LoVo (cell line): ENCODE results near the gene STK39.
A peak's percentile ranks its signal among the peaks of the same experiment; 100 is the strongest.
"Not testable (repeated sequence)": the region's sequence is repeated elsewhere in the genome, so short reads cannot be mapped to it uniquely, and the experiment has no call there.

Experiments used
- DNase-seq: peaks from one replicate; pipeline ENCODE4 v3.0.0-alpha.2; 2016; ENCODE audit warnings: low spot score

Gene STK39

DNA sequence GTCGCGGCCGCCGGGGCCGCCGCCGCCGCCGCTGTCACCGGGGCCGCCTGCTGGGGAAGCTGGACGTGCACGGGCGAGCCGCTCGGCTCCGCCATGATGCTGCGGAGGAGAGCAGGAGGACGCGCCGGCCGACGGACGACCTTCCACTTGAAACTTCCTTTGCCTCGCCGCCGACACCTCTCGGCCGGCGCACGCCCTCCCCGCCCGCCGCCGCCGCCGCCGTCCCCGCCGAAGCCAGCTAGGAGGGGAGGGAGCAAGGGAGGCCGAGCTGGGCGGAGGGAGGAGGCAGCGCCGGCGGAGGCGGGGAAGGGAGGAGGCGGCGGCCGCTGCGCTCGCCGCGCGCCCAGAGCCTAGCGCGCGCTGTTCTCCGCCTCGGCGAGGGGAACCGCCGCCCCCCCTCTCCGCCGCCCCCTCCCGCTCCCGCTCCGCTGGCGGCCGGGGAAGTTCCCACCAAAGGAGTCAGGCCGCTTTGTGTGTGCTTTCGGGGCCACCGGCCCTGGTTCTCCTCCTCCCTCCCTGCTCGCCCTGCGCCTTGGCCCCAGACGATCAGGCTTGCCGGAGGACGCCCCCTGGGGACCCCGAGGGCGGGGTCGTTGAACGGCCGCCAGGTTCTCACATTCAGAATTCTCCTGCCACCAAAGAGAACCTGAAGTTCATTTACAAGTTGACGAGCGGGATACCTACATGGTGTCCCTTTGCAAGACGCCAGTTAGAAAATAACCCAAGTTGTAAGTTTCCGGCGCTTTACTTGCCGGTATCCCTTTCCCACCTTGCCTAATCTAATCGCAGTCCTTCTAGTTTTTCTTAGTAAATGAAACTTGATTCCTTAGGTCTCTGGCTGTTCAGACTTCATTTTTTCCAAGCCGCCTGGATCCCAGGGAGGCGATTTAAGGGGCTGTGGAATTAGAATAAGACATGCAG, at the start of gene STK39:
TSS of gene STK39 (minus strand) at position 255 of the 921 bp plus-strand sequence. CDS start at position 95, 160 bp downstream.
- peak; percentile 79 for DNase-seq

DNA sequence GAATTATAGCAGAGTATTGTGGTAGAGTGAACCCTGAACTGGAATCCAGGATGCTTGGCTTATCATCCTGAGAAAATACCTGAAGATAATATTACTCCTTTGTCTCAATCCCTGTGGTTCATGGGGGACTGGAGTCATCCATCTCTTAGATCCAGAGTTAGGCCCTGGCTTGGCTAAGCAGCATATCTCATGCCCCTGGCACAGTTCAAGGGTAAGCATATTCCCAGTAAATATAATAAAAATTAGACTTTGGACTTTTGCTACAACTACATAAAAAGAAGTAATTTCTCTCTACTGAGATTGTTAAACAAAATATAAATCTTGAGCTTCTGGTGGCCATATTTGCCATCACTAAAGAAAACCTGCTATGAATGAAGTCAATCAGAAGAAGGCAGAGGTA, 47.7 kb upstream of the STK39 start:
- no peak for DNase-seq

- DNase-seq = no peak
Measured at GRCh38 chr2:168294409-168294808, 47.0 kb upstream of the STK39 start.

DNA sequence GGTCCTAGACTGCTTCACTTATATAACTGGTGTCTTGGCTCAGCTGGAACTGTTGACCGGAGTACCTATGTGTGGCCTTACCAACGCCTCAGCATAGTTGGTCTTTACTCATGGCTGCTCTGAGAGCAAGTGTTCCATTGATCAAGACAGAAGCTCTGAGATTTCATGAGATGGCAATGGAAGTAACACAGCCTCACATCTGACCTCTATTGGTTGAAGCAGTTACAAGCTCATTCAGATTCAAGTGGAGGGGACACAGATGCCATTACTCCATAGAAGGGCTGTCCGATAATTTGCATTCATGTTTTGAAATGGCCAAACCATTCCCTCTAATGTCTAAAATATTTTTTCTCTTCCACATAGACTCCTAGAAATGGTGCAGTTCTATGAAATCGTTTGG, 46.4 kb upstream of the STK39 start:
- DNase-seq = no peak

- no peak for DNase-seq
Measured at GRCh38 chr2:168290391-168290790, 43.0 kb upstream of the STK39 start.

DNA sequence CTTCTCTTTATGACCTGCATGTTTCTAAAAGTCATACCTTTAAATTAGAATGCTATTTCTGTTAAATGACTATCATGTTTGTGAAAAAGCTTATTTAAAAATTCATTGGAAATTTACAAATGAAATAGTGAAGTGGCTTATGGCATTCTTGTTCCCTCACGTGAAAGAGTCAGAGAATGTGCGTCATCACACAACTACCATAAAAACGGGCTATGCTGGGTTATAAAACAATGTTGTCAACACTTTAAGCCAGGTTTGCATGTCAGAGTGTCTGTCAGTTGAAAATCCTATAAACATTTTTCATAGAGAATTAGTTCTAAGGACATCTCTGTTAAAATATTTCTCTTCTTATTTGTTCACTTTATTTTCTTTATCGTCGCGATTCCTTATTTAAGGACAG, 42.5 kb upstream of the STK39 start:
- DNase-seq = no peak

DNA sequence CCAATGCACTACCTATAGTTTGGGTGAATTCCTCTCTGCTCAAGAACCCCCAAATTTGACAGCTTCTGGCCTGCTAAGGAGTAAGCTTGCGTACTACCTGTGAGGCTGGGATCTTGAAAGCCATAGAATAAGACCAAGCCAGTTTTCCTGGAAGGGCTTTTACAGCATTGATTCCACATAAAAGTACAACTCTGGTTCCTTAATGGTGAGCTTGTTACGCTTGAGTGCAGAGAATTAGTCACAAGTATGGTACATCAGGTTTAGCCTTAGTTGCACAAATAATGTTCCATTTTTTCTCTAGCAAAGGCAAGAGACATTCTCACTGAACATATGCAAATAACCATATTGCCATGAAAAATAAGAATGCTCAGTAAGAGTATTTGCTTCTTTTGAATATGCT, 39.1 kb upstream of the STK39 start:
- DNase-seq = no peak

DNA sequence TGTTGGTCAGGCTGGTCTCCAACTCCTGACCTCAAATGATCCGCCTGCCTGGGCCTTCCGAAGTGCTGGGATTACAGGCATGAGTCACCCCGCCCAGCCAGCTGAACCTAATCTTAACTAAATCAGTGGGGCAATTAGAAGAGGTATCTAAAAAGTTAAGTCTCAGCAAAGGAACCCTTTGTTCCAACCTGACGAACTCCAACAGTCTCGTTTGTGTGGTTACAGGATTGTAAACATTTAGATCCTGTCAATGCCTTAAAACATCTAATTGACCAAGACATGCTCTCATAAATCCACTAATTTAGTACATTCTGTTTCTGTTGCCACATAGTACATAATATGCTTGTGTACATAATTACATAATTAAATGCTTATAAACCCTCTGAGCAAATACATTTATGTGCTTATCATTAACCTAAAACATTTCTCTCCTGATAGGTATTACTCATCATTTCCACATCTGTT, 31.1 kb upstream of the STK39 start:
- peak; percentile 76 for DNase-seq

- no peak for DNase-seq
Measured at GRCh38 chr2:168277276-168277675, 29.9 kb upstream of the STK39 start.

DNA sequence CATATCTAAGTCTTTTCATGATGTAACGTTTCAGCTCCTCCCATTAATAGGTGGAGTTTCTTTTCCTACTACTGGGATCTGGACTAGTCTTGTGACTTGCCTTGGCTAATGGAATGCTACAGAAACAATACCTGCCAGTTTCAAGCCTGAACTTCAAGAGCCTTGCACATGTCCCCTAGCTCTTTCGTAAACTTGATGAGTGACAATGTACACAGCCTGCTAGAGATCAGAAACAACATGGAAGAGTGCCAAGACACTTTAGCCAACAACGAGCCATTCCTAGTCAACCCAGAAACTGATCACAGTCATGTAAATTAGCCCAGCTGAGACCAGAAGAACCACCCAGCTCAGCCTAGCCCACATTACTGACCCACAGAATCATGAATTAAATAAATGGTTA, 24.8 kb upstream of the STK39 start:
- peak; percentile 54 for DNase-seq

DNA sequence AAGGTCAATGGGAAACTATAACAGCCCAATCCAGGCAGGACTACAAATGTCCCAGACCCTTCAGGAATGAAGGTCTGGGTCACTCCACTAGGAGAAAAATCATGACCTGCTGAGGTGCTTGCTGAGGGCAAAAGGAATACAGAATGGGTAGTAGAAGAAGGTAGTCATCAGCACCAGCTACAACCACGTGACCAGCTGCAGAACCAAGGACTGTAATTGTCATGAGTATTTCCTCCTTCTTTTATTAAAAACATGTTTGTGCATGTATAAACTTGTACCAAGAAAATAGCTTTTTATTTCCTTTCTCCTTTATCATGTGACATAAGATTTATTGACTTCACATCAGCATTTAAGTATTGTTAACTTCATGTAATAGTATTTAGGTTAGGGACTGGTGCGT, 15.5 kb upstream of the STK39 start:
- DNase-seq = not testable (repeated sequence)

DNA sequence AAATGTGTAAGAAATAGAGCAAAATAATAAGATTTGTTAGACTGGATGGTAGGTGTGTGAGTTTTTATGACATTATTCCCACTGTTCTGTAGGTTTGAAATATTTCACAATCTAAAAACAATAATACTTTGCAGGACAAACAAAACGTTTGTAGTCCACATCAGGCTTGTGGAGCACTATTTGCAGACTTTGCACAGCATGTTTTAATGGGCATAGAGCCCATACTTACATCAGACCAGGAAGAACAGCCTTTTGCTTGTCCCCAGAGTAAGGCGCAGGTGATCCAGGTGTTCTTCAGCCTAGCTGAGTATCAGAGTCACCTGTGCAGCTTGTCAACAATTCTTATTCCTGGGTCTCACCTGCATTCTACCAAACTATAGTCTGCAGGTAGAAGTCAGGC, 9.1 kb upstream of the STK39 start:
- no peak for DNase-seq

- DNase-seq = no peak
Measured at GRCh38 chr2:168255866-168256265, 8.5 kb upstream of the STK39 start.

GRCh38 chr2:168255103-168255502, 7.7 kb upstream of the STK39 start:
- no peak for DNase-seq

GRCh38 chr2:168254158-168254935, 7.0 kb upstream of the STK39 start:
- DNase-seq = peak; percentile 34

DNA sequence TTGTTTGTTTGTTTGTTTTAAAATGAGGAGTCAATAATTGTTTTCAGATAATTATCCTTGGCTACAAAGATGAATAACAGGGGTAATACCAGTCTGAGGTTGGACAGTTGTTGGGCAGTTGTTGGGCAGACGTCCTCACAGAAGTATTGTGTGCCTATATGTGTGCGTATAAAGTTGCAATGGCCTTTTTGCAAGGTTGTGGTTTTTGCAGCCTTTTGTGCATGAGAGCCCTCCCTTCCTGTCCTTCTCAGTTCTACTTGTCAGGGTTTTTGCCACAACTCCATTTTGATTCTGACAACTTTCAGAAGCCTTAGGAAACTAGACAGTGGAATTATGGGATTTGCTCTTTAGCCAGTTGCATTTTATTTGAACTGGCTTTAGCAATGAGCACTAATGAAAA, 6.0 kb upstream of the STK39 start:
- no peak for DNase-seq

DNA sequence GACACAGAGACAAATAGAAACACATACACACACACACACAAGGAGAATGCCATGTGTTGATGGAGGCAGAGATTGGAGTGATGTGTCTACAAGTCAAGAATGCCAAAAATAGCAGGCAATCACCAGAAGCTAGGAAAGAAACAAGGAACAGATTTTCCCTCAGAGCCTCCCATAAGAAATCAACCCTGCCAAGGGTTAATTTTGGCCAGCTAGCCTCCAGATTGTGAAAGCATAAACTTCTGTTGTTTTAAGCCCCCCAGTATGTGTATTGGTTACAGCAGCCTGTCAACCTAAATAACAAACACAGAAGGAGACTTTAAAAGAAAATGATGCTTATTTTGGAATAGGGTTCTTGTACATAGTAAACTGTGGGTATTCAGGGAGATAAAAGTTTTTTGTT, 5.6 kb upstream of the STK39 start:
- DNase-seq = no peak

GRCh38 chr2:168246483-168247340, 683 bp downstream of the STK39 start:
- DNase-seq = peak; percentile 66

GRCh38 chr2:168246072-168246482, 1.3 kb downstream of the STK39 start:
- peak; percentile 17 for DNase-seq

- DNase-seq = peak; percentile 29
Measured at GRCh38 chr2:168245074-168245825, 2.1 kb downstream of the STK39 start.

GRCh38 chr2:168244318-168244717, 3.1 kb downstream of the STK39 start:
- DNase-seq = no peak
